ENCODE data around the gene FBXW2.

Gene FBXW2

DNA sequence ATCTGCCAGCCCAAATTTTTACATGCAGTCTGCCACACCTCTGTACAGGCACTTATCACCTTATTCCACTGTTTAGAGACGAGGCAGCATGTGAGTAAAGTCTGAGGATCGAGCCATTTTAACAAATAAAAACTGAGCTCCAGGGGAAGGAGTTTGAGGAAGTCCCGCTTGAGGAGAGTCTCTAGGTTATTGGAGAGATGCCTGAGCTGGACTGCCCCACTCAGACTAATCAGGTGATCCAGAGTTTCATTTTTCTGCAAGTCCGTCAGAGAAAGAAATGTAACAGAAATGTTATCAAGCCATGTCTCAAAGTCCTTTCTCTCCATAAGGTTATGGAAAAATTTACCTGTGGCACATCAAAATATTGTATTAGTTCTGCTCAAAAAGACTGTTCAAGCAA is 5.3 kb downstream of the FBXW2 start:
- H3K27me3 ChIP-seq: no peaks in the 10 kb centered on the region
- H3K4me3 ChIP-seq (ENCODE audit: low read depth in 1 of 2, low read length in 1 of 2): no peak overlapping the region
- peak overlapping the region; percentile 77 for H3K27ac ChIP-seq
- no peaks in the 10 kb centered on the region for H3K9me3 ChIP-seq
- H3K4me1 ChIP-seq (ENCODE audit: control insufficient read depth in 1 of 2, insufficient read depth in 1 of 2, low read depth in 1 of 2, low read length in 1 of 2): peaks cover 71 to 93% of the 10 kb centered on the region in 2 experiments
- H3K36me3 ChIP-seq: peaks cover 18% of the 10 kb centered on the region
- TF ChIP-seq, protein P1, sequence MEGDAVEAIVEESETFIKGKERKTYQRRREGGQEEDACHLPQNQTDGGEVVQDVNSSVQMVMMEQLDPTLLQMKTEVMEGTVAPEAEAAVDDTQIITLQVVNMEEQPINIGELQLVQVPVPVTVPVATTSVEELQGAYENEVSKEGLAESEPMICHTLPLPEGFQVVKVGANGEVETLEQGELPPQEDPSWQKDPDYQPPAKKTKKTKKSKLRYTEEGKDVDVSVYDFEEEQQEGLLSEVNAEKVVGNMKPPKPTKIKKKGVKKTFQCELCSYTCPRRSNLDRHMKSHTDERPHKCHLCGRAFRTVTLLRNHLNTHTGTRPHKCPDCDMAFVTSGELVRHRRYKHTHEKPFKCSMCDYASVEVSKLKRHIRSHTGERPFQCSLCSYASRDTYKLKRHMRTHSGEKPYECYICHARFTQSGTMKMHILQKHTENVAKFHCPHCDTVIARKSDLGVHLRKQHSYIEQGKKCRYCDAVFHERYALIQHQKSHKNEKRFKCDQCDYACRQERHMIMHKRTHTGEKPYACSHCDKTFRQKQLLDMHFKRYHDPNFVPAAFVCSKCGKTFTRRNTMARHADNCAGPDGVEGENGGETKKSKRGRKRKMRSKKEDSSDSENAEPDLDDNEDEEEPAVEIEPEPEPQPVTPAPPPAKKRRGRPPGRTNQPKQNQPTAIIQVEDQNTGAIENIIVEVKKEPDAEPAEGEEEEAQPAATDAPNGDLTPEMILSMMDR (IDR thresholded peaks at IDR 0.05): no peak

DNA sequence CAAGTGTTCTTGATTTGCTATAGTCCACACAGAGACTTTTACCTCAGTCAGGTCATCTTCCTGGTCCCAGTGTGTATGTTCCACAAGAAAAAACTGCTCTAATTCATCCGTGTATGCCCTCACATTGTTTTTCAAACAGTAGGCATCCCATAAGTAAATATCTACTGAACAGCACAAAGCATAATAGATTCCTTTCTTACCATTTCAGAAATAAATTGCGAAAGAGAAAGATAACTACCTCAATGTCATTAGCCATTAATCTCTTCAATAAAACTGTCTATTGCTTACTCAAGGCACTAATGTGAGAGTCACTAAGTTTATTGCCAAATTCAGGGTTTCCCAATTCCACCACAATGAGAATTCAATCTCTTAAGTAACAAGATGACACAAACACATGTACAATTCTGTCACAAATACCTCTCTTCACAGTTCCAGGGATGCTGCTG is 9.6 kb downstream of the FBXW2 start:
- TF ChIP-seq, protein P1 (IDR thresholded peaks at IDR 0.05): no peak
- peak overlapping the region; percentile 13 to 22 for H3K4me3 ChIP-seq (ENCODE audit: low read depth in 1 of 2, low read length in 1 of 2)
- H3K27ac ChIP-seq: peak overlapping the region; percentile 88
- H3K4me1 ChIP-seq (ENCODE audit: control insufficient read depth in 1 of 2, insufficient read depth in 1 of 2, low read depth in 1 of 2, low read length in 1 of 2): peaks cover 75 to 89% of the 10 kb centered on the region in 2 experiments
- H3K9me3 ChIP-seq: no peaks in the 10 kb centered on the region
- H3K27me3 ChIP-seq: no peaks in the 10 kb centered on the region
- peaks cover 13% of the 10 kb centered on the region for H3K36me3 ChIP-seq

DNA sequence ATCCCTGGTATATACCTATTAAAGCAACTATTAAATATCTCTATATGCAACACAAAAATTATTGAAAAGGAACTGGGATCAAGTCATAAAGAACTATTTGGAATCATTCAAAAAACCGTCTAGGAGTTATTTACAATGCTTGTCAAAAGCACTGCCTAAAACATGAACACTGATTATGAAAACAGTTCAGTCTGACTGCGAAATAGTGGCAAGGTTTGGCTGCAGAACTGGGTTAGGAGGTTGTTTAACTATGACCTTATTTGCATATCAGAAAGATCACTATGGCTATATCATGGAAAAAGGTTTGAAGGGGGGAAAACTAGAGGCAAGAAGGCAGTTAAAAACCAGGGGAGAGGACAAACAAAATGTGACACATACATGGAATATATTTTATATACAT is 12.0 kb downstream of the FBXW2 start:
- H3K27me3 ChIP-seq: no peaks in the 10 kb centered on the region
- H3K9me3 ChIP-seq: no peaks in the 10 kb centered on the region
- H3K4me3 ChIP-seq (ENCODE audit: low read depth in 1 of 2, low read length in 1 of 2): no peak overlapping the region
- H3K4me1 ChIP-seq (ENCODE audit: control insufficient read depth in 1 of 2, insufficient read depth in 1 of 2, low read depth in 1 of 2, low read length in 1 of 2): peaks cover 68 to 70% of the 10 kb centered on the region in 2 experiments
- H3K27ac ChIP-seq: peak overlapping the region; percentile 44
- TF ChIP-seq, protein P1 (IDR thresholded peaks at IDR 0.05): no peak
- H3K36me3 ChIP-seq: peaks cover 17% of the 10 kb centered on the region

DNA sequence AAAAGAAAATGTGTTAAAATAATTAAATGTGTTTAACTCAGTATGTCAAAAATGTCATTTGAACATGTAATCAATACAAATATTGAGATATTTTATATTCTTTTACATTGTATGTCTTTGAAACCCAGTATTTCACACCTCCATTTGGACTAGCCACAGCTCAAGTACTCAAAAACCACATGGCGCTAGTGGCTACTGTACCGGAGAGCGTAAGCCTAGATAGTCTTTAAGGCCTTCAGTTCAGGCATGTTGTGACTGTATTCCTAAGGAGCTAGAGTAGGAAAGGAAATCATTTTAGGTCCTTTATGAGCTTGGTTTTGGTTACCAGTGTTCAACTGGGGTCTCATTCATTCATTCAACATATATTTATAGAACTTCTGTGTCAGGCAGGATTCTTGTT is 12.8 kb downstream of the FBXW2 start:
- peak overlapping the region; percentile 44 for H3K27ac ChIP-seq
- no peaks in the 10 kb centered on the region for H3K9me3 ChIP-seq
- peaks cover 59 to 63% of the 10 kb centered on the region in 2 experiments for H3K4me1 ChIP-seq (ENCODE audit: control insufficient read depth in 1 of 2, insufficient read depth in 1 of 2, low read depth in 1 of 2, low read length in 1 of 2)
- H3K4me3 ChIP-seq (ENCODE audit: low read depth in 1 of 2, low read length in 1 of 2): no peak overlapping the region
- TF ChIP-seq, protein P1 (IDR thresholded peaks at IDR 0.05): no peak
- peaks cover 25% of the 10 kb centered on the region for H3K36me3 ChIP-seq
- H3K27me3 ChIP-seq: no peaks in the 10 kb centered on the region

DNA sequence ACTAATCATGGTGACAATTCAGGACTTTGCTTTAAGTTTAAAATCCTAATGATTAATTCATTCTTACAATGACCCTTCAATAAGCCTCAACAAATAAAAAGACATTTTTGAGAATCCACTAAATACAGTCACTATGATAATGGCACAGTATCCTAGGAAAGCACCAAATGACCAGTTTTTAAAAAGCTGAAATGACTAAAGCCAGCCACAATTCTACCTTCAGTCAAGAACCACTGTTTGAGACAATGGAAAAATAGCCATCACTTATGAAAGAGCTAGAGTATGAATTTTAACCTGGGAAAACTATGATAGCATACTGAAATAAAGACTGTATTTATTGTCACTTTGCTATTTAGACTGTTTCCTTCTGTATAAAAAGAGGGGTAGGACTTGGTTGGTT is 14.0 kb downstream of the FBXW2 start:
- Histone ChIP-seq H3K4me3 (ENCODE audit: low read depth in 1 of 2, low read length in 1 of 2) (no peak overlapping the region), H3K27ac (peak overlapping the region; percentile 78), H3K36me3 (peaks cover 36% of the 10 kb centered on the region), H3K9me3 (no peaks in the 10 kb centered on the region), H3K4me1 (ENCODE audit: control insufficient read depth in 1 of 2, insufficient read depth in 1 of 2, low read depth in 1 of 2, low read length in 1 of 2) (peaks cover 48 to 51% of the 10 kb centered on the region in 2 experiments), H3K27me3 (no peaks in the 10 kb centered on the region)
- TF ChIP-seq, protein P1 (IDR thresholded peaks at IDR 0.05): no peak

DNA sequence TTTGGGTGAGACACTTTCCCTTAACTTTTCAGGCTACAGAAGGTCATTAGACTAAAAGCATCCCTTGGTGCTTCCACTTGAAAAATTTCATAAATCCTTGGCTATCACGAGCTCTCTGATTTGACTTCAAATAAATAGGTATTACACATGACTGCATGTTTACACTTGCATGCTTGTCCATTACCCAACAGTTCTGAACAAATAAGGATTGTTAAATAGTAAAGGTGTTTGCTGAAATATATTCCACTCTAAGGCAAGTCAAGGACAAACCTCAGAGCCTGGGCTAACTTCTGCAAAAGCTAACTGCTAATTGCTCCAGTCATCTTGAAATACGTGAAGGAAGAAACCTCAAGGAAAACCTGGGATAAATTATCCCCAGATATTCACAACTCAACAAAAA is 14.5 kb downstream of the FBXW2 start:
- Histone ChIP-seq H3K4me1 (ENCODE audit: control insufficient read depth in 1 of 2, insufficient read depth in 1 of 2, low read depth in 1 of 2, low read length in 1 of 2) (peaks cover 43 to 47% of the 10 kb centered on the region in 2 experiments), H3K27me3 (no peaks in the 10 kb centered on the region), H3K27ac (peak overlapping the region; percentile 78), H3K4me3 (ENCODE audit: low read depth in 1 of 2, low read length in 1 of 2) (no peak overlapping the region), H3K36me3 (peaks cover 41% of the 10 kb centered on the region), H3K9me3 (no peaks in the 10 kb centered on the region)
- TF ChIP-seq, protein P1 (IDR thresholded peaks at IDR 0.05): no peak

Measured in neutrophil (primary cell).